ENCODE results near the gene CTPS1. TPM values are rescaled to one million over a fixed set of nuclear protein-coding genes. Genes with fewer than 3 reads are reported as not detected.

CTPS1 gene, protein sequence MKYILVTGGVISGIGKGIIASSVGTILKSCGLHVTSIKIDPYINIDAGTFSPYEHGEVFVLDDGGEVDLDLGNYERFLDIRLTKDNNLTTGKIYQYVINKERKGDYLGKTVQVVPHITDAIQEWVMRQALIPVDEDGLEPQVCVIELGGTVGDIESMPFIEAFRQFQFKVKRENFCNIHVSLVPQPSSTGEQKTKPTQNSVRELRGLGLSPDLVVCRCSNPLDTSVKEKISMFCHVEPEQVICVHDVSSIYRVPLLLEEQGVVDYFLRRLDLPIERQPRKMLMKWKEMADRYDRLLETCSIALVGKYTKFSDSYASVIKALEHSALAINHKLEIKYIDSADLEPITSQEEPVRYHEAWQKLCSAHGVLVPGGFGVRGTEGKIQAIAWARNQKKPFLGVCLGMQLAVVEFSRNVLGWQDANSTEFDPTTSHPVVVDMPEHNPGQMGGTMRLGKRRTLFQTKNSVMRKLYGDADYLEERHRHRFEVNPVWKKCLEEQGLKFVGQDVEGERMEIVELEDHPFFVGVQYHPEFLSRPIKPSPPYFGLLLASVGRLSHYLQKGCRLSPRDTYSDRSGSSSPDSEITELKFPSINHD
- total RNA-seq (2014; rRNA removed; shearing (Covaris generic); ENCODE audit: low replicate concordance): 34.4 and 61.3 TPM in 2 replicates

DNA sequence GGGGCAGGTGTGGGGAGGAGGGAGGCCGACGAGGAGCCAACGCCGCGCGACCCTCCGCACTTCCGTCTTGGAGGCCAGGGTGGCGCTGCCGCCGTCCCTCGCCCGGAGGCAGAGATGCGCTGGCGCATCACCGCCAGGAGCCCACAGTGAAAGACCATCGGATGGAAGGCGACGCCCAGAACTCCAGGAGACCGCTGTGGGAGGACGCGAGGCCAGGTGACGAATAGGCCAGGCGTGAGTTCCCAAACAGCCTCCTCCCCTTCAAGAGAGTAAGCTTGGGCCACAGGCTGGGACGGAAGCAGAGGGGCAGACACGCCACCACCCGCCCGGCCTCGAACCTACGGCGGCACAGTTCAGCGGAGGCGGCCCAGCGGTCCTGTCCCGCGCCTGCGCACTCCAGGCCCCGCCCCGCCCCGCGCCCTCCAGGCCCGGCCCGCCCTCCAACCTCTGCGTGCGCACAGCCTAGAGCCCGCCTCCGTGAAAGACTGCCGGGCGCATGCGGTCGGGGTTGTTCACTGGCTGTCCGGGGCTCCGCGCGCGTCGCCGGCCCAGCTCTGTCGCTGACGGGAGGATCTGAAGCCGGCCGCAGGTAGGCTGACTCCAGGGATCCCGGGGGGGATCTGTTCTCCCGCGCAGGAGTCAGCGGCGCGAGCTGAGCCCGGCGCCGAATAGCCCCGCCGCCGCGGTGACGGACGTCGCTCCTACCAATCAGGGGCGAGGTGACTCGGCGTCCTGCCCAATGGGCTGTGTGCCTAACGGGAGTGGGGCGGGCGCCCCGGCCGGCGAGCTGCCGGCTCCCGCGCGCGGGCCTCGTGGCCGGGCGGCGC, at the start of gene CTPS1:
TSS of gene CTPS1 (plus strand) at position 456 of the 827 bp plus-strand sequence. CDS start 3,595 bp downstream, outside the sequence.
- peak; percentile 98 for DNase-seq
- peaks cover 28% of the 10 kb centered on the region for H3K4me1 ChIP-seq (ENCODE audit: low read length)
- peaks cover 45% of the 10 kb centered on the region for H3K79me2 ChIP-seq (ENCODE audit: low read length)
- peak within 1 kb of the TSS; percentile 87 for H3K4me2 ChIP-seq (ENCODE audit: low read depth, low read length, poor library complexity, severe bottlenecking)
- H3K9me2 ChIP-seq (replicated peaks; ENCODE audit: insufficient read depth, low read length): no peaks in the 10 kb centered on the region
- peaks cover 31% of the 10 kb centered on the region for H3K36me3 ChIP-seq (ENCODE audit: insufficient read depth, low read length)
- H3K9me3 ChIP-seq (ENCODE audit: low read length): no peaks in the 10 kb centered on the region
- peak within 1 kb of the TSS; percentile 82 for H3K27ac ChIP-seq (ENCODE audit: low read length)
- H3K9ac ChIP-seq (ENCODE audit: low read length): peak within 1 kb of the TSS; percentile 98
- H3K4me3 ChIP-seq (ENCODE audit: low read length): peak within 1 kb of the TSS; percentile 89
- no peaks in the 10 kb centered on the region for H3K27me3 ChIP-seq (ENCODE audit: low read length)
- peaks cover 11% of the 10 kb centered on the region for H4K20me1 ChIP-seq (ENCODE audit: insufficient read depth, low read depth, low read length)
- H2AFZ ChIP-seq (ENCODE audit: low read length): peak within 1 kb of the TSS; percentile 93

DNA sequence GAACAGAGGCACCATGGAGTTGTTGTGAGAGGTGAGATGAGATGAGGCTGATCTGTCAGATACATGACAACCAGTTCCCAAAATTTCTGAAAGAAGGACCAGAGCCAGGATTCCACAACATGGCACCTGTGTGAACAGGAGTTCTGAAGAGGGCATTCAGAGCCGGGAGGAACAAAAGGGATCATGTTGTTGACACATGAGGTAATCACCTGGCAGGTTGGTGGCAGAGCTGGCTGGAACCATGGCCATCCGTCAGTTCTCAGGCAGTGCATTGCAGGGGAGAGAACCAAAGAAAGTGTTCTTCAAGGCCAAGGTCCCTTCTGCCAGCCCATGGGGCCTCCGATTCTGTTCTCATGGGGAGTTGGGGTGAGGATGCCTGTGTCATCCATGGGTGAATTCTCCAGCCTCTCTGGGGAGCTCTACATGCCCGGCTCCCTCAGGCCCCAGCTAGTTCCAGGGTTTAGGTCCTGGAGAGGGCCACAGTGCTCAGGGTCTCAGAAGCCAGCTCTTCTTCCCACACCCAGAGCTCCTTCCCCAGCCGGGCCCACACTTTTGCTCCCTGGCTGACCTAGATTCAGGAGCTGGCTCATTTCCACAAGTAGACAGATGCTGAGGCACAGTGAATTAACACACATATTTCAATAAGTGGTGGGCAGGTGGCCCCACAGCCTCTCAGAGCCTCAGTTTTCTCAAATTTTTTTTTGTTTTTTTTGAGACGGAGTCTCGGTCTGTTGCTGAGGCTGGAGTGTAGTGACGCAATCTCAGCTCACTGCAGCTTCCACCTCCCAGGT, 49.1 kb upstream of the CTPS1 start:
- no peak overlapping the region for H3K9ac ChIP-seq (ENCODE audit: low read length)
- H3K36me3 ChIP-seq (ENCODE audit: insufficient read depth, low read length): no peaks in the 10 kb centered on the region
- no peak overlapping the region for H3K4me2 ChIP-seq (ENCODE audit: low read depth, low read length, poor library complexity, severe bottlenecking)
- H3K27ac ChIP-seq (ENCODE audit: low read length): no peak overlapping the region
- no peaks in the 10 kb centered on the region for H3K4me1 ChIP-seq (ENCODE audit: low read length)
- no peaks in the 10 kb centered on the region for H3K9me3 ChIP-seq (ENCODE audit: low read length)
- no peak overlapping the region for H2AFZ ChIP-seq (ENCODE audit: low read length)
- H3K4me3 ChIP-seq (ENCODE audit: low read length): no peak overlapping the region
- H3K27me3 ChIP-seq (ENCODE audit: low read length): no peaks in the 10 kb centered on the region
- no peak for DNase-seq
- no peaks in the 10 kb centered on the region for H3K9me2 ChIP-seq (replicated peaks; ENCODE audit: insufficient read depth, low read length)
- H4K20me1 ChIP-seq (ENCODE audit: insufficient read depth, low read depth, low read length): no peaks in the 10 kb centered on the region
- no peaks in the 10 kb centered on the region for H3K79me2 ChIP-seq (ENCODE audit: low read length)

DNA sequence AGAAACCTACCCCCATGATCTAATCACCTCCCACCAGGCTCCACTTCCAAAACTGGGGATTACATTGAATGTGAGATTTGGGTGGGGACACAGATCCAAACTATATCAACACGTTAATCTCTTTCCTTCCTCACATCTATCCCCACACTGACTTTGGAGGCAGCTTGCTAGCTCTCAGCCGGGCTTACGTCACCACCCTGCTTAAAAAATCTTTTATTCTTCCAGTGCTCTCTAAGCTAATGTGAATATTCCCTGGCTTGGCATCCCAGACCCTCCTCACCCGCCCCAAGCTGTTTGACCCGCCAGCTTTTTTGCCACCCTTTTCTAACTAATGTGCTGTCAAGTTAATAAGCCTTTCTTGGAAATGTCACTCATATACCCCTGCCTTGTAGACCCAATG, 47.9 kb upstream of the CTPS1 start:
- H2AFZ ChIP-seq (ENCODE audit: low read length): no peak overlapping the region
- H3K9me3 ChIP-seq (ENCODE audit: low read length): no peaks in the 10 kb centered on the region
- no peak for DNase-seq
- no peak overlapping the region for H3K4me3 ChIP-seq (ENCODE audit: low read length)
- no peaks in the 10 kb centered on the region for H3K79me2 ChIP-seq (ENCODE audit: low read length)
- no peaks in the 10 kb centered on the region for H3K27me3 ChIP-seq (ENCODE audit: low read length)
- no peaks in the 10 kb centered on the region for H3K9me2 ChIP-seq (replicated peaks; ENCODE audit: insufficient read depth, low read length)
- H3K4me2 ChIP-seq (ENCODE audit: low read depth, low read length, poor library complexity, severe bottlenecking): no peak overlapping the region
- no peaks in the 10 kb centered on the region for H3K4me1 ChIP-seq (ENCODE audit: low read length)
- no peaks in the 10 kb centered on the region for H3K36me3 ChIP-seq (ENCODE audit: insufficient read depth, low read length)
- H3K9ac ChIP-seq (ENCODE audit: low read length): no peak overlapping the region
- H3K27ac ChIP-seq (ENCODE audit: low read length): no peak overlapping the region
- no peaks in the 10 kb centered on the region for H4K20me1 ChIP-seq (ENCODE audit: insufficient read depth, low read depth, low read length)

DNA sequence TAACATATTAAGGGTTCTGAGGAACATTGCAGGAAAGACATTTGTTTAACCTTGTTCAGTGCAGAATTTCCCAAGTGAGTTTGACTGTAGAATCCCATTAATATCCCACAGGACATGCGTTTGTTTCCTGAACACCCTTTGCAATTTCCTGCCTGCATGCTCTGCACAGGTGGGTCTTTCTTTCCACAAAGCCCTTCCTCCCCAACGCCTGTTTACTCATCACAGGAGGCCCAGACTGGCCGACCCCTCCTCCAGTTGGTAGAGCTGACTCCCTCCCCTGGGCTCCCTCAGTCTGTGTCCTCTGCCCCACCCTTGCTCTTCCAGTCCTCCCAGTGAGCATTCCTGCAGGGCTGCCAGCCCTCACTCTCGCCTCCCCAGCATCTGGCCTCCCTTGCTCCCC, 47.5 kb upstream of the CTPS1 start:
- H3K27me3 ChIP-seq (ENCODE audit: low read length): no peaks in the 10 kb centered on the region
- no peak for DNase-seq
- H3K4me3 ChIP-seq (ENCODE audit: low read length): no peak overlapping the region
- H3K79me2 ChIP-seq (ENCODE audit: low read length): no peaks in the 10 kb centered on the region
- no peak overlapping the region for H2AFZ ChIP-seq (ENCODE audit: low read length)
- H3K4me2 ChIP-seq (ENCODE audit: low read depth, low read length, poor library complexity, severe bottlenecking): no peak overlapping the region
- H3K4me1 ChIP-seq (ENCODE audit: low read length): no peaks in the 10 kb centered on the region
- H3K36me3 ChIP-seq (ENCODE audit: insufficient read depth, low read length): no peaks in the 10 kb centered on the region
- no peaks in the 10 kb centered on the region for H3K9me2 ChIP-seq (replicated peaks; ENCODE audit: insufficient read depth, low read length)
- H3K9ac ChIP-seq (ENCODE audit: low read length): no peak overlapping the region
- no peaks in the 10 kb centered on the region for H3K9me3 ChIP-seq (ENCODE audit: low read length)
- H3K27ac ChIP-seq (ENCODE audit: low read length): no peak overlapping the region
- no peaks in the 10 kb centered on the region for H4K20me1 ChIP-seq (ENCODE audit: insufficient read depth, low read depth, low read length)

DNA sequence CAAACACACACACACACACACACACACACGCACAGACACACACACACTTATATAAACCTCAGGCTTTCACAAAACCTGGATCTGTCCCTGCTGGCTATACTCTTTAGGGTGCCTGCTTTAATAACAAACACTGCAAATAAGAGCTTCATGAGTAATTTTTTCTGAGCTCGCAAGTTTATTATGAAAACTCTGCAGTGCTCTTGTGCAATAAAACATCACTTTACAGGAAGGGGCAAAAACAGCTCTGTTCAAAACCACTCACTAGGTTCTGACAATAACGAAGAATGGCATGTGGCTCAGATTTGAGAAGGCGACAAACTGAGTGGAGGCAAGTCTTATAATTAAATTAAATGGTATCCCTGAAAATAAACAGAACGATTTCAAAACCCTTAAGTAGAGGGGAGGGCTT, 42.6 kb upstream of the CTPS1 start:
- H3K4me1 ChIP-seq (ENCODE audit: low read length): no peaks in the 10 kb centered on the region
- no peak overlapping the region for H3K4me2 ChIP-seq (ENCODE audit: low read depth, low read length, poor library complexity, severe bottlenecking)
- H3K27me3 ChIP-seq (ENCODE audit: low read length): no peaks in the 10 kb centered on the region
- no peaks in the 10 kb centered on the region for H3K9me3 ChIP-seq (ENCODE audit: low read length)
- no peak overlapping the region for H2AFZ ChIP-seq (ENCODE audit: low read length)
- H3K4me3 ChIP-seq (ENCODE audit: low read length): no peak overlapping the region
- DNase-seq: no peak
- H3K36me3 ChIP-seq (ENCODE audit: insufficient read depth, low read length): no peaks in the 10 kb centered on the region
- no peaks in the 10 kb centered on the region for H3K9me2 ChIP-seq (replicated peaks; ENCODE audit: insufficient read depth, low read length)
- H3K27ac ChIP-seq (ENCODE audit: low read length): no peak overlapping the region
- no peaks in the 10 kb centered on the region for H3K79me2 ChIP-seq (ENCODE audit: low read length)
- no peaks in the 10 kb centered on the region for H4K20me1 ChIP-seq (ENCODE audit: insufficient read depth, low read depth, low read length)
- no peak overlapping the region for H3K9ac ChIP-seq (ENCODE audit: low read length)

DNA sequence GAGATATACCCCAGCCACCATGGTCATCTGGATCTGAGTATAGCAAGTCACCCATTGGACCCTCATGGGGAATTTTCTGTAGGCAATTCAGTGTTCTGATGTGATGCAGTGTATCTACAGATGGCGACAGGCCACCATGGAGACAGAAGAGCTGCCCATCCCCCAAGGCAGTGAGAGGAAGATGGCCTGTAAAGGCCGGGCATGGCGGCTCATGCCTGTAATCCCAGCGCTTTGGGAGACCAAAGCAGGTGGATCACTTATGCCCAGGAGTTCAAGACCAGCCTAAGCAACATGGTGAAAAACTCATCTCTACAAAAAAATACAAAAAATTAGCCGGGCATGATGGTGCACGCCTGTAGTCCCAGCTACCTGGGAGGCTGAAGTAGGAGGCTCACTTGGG, 41.1 kb upstream of the CTPS1 start:
- Histone ChIP-seq H3K36me3 (ENCODE audit: insufficient read depth, low read length) (no peaks in the 10 kb centered on the region), H3K27me3 (ENCODE audit: low read length) (no peaks in the 10 kb centered on the region), H3K9me2 (replicated peaks; ENCODE audit: insufficient read depth, low read length) (no peaks in the 10 kb centered on the region), H3K4me3 (ENCODE audit: low read length) (no peak overlapping the region), H3K79me2 (ENCODE audit: low read length) (no peaks in the 10 kb centered on the region), H3K27ac (ENCODE audit: low read length) (no peak overlapping the region), H3K4me1 (ENCODE audit: low read length) (no peaks in the 10 kb centered on the region), H4K20me1 (ENCODE audit: insufficient read depth, low read depth, low read length) (no peaks in the 10 kb centered on the region), H3K9ac (ENCODE audit: low read length) (no peak overlapping the region), H3K4me2 (ENCODE audit: low read depth, low read length, poor library complexity, severe bottlenecking) (no peak overlapping the region), H3K9me3 (ENCODE audit: low read length) (no peaks in the 10 kb centered on the region), H2AFZ (ENCODE audit: low read length) (no peak overlapping the region)
- DNase-seq: no peak

DNA sequence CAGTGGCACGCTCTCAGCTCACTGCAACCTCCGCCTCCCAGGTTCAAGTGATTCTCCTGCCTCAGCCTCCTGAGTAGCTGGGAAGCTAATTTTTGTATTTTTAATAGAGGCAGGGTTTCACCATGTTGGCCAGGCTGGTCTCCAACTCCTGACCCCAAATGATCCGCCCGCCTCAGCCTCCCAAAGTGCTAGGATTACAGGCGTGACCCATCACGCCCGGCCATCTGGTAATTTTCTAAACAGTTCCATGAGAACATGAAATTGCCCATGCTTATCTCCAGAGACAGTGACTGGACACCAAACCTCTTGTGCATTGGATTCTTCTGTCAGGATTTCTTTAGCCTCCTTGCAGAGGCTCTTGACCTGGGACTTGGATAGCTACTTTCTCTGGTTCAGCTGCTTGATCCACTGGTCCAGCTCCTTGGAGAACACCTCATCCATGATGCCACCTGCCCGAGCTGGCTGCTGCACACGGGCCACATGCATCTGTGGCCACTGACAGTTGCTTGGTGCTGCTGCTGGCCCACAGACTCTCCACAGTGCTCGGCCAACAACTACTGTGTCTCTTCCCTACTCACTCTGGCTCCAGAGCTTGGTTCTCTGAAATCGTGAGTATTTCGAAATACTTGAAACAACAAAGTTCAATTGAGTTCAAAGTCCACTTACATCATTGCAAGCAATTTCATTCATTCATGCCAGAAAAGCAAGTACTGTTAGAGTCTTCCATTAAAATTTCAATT, 40.0 kb upstream of the CTPS1 start:
- H3K79me2 ChIP-seq (ENCODE audit: low read length): no peaks in the 10 kb centered on the region
- DNase-seq: no peak
- H3K9ac ChIP-seq (ENCODE audit: low read length): no peak overlapping the region
- no peak overlapping the region for H3K27ac ChIP-seq (ENCODE audit: low read length)
- H3K9me2 ChIP-seq (replicated peaks; ENCODE audit: insufficient read depth, low read length): no peaks in the 10 kb centered on the region
- no peaks in the 10 kb centered on the region for H3K36me3 ChIP-seq (ENCODE audit: insufficient read depth, low read length)
- no peaks in the 10 kb centered on the region for H3K9me3 ChIP-seq (ENCODE audit: low read length)
- no peaks in the 10 kb centered on the region for H3K27me3 ChIP-seq (ENCODE audit: low read length)
- H3K4me3 ChIP-seq (ENCODE audit: low read length): no peak overlapping the region
- no peak overlapping the region for H2AFZ ChIP-seq (ENCODE audit: low read length)
- H3K4me2 ChIP-seq (ENCODE audit: low read depth, low read length, poor library complexity, severe bottlenecking): no peak overlapping the region
- no peaks in the 10 kb centered on the region for H3K4me1 ChIP-seq (ENCODE audit: low read length)
- H4K20me1 ChIP-seq (ENCODE audit: insufficient read depth, low read depth, low read length): no peaks in the 10 kb centered on the region

All from Karpas-422 (cell line).